DOHH2 (cell line): ENCODE results near the gene PITPNM3.
"Not testable (repeated sequence)": the region's sequence is repeated elsewhere in the genome, so short reads cannot be mapped to it uniquely, and the experiment has no call there.

Experiments
- H3F3A ChIP-seq: fragments of 200-600 bp; sonication (generic), shearing (Covaris generic); 2 replicates; pipeline ENCODE4 v1.6.0; 2016; ENCODE audit warnings: antibody characterized with exemption, mild to moderate bottlenecking; ENCODE audit not compliant: control insufficient read depth, insufficient read depth
- H3K27ac ChIP-seq: fragments of 200-600 bp; sonication (generic); 2 replicates; pipeline ENCODE4 v1.5.1; 2014; ENCODE audit warnings: low read depth, mild to moderate bottlenecking, low read length, moderate library complexity
- H3K27me3 ChIP-seq: fragments of 200-600 bp; sonication (generic); 2 replicates; pipeline ENCODE4 v1.6.1; 2014; ENCODE audit warnings: mild to moderate bottlenecking, low read length, mixed read lengths; ENCODE audit not compliant: control insufficient read depth
- H3K36me3 ChIP-seq: fragments of 200-600 bp; sonication (generic); 2 replicates; pipeline ENCODE4 v1.6.1; 2014; ENCODE audit warnings: mild to moderate bottlenecking, low read length, moderate library complexity, mixed read lengths; ENCODE audit not compliant: control insufficient read depth
- H3K4me1 ChIP-seq: fragments of 200-600 bp; sonication (generic); 2 replicates; pipeline ENCODE4 v1.6.1; 2014; ENCODE audit warnings: mild to moderate bottlenecking, low read length, mixed read lengths; ENCODE audit not compliant: control insufficient read depth
- H3K4me2 ChIP-seq: fragments of 200-600 bp; sonication (generic); 2 replicates; pipeline ENCODE4 v1.6.0; 2014; ENCODE audit warnings: mild to moderate bottlenecking, low read length, moderate library complexity
- H3K4me3 ChIP-seq: fragments of 200-600 bp; sonication (generic); 2 replicates; pipeline ENCODE4 v1.5.1; 2014; ENCODE audit warnings: mild to moderate bottlenecking, low read length, mixed read lengths
- H3K79me2 ChIP-seq: fragments of 200-600 bp; sonication (generic); 2 replicates; pipeline ENCODE4 v1.6.1; 2014; ENCODE audit warnings: mild to moderate bottlenecking, low read length, mixed read lengths; ENCODE audit not compliant: control insufficient read depth
- H3K9me2 ChIP-seq: fragments of 200-600 bp; sonication (generic); replicated peaks from 2 replicates; pipeline ENCODE4 v1.6.1; 2014; ENCODE audit warnings: mild to moderate bottlenecking, low read length, mixed read lengths; ENCODE audit not compliant: control insufficient read depth
- H3K9me3 ChIP-seq: fragments of 200-600 bp; sonication (generic); 2 replicates; pipeline ENCODE4 v1.6.1; 2014; ENCODE audit warnings: antibody characterized with exemption, low read length, mixed read lengths; ENCODE audit not compliant: control insufficient read depth, insufficient read depth
- H4K20me1 ChIP-seq: fragments of 200-600 bp; sonication (generic); 2 replicates; pipeline ENCODE4 v1.6.0; 2014; ENCODE audit warnings: low read depth, mild to moderate bottlenecking, antibody characterized with exemption, low read length, moderate library complexity; ENCODE audit not compliant: control insufficient read depth, insufficient read depth
- CTCF ChIP-seq: fragments of 200-600 bp; sonication (generic); IDR thresholded peaks from one replicate; pipeline ENCODE4 v1.5.1; 2014; ENCODE audit warnings: antibody characterized with exemption, mild to moderate bottlenecking, low read depth, low read length; ENCODE audit not compliant: poor library complexity, severe bottlenecking
- EZH2phosphoT487 ChIP-seq: fragments of 200-600 bp; sonication (generic); IDR thresholded peaks from 2 replicates; pipeline ENCODE4 v1.6.1; 2017; ENCODE audit warnings: borderline replicate concordance, mild to moderate bottlenecking, antibody characterized with exemption, low read length, moderate library complexity, mixed read lengths

The PITPNM3 gene

GRCh38 chr17:6485646-6486412, 70.5 kb downstream of the PITPNM3 start:
- H3K4me2 ChIP-seq: no peak overlapping the region
- H4K20me1 ChIP-seq: no peaks in the 10 kb centered on the region
- H3K36me3 ChIP-seq: no peaks in the 10 kb centered on the region
- no peak overlapping the region for H3K27ac ChIP-seq
- H3F3A ChIP-seq: no peaks in the 10 kb centered on the region
- no peaks in the 10 kb centered on the region for H3K79me2 ChIP-seq
- no peak overlapping the region for H3K4me3 ChIP-seq
- H3K9me2 ChIP-seq: no peaks in the 10 kb centered on the region
- H3K9me3 ChIP-seq: no peaks in the 10 kb centered on the region
- H3K27me3 ChIP-seq: peaks cover 2% of the 10 kb centered on the region; the same call in 1 of the 2 replicates
- TF ChIP-seq EZH2phosphoT487: no peak
- no peak for TF ChIP-seq CTCF
- no peaks in the 10 kb centered on the region for H3K4me1 ChIP-seq

- no peaks in the 10 kb centered on the region for H3K36me3 ChIP-seq
- no peaks in the 10 kb centered on the region for H3K79me2 ChIP-seq
- no peak overlapping the region for H3K4me3 ChIP-seq
- TF ChIP-seq CTCF (no peak), EZH2phosphoT487 (no peak)
- H3K4me2 ChIP-seq: no peak overlapping the region
- no peaks in the 10 kb centered on the region for H3K4me1 ChIP-seq
- H4K20me1 ChIP-seq: no peaks in the 10 kb centered on the region
- no peaks in the 10 kb centered on the region for H3F3A ChIP-seq
- H3K27me3 ChIP-seq: peaks cover 2% of the 10 kb centered on the region; the same call in 1 of the 2 replicates
- H3K9me3 ChIP-seq: no peaks in the 10 kb centered on the region
- no peak overlapping the region for H3K27ac ChIP-seq
- H3K9me2 ChIP-seq: no peaks in the 10 kb centered on the region
Measured at GRCh38 chr17:6483507-6483906, 72.8 kb downstream of the PITPNM3 start.

- not testable (repeated sequence) for H3K36me3 ChIP-seq, H3K27ac ChIP-seq, H3K9me3 ChIP-seq, H3K4me3 ChIP-seq, H3K27me3 ChIP-seq, H4K20me1 ChIP-seq, H3K79me2 ChIP-seq, H3K9me2 ChIP-seq, H3K4me1 ChIP-seq, H3F3A ChIP-seq, H3K4me2 ChIP-seq
Measured at GRCh38 chr17:6482796-6483195, 73.6 kb downstream of the PITPNM3 start.

GRCh38 chr17:6482105-6482455, 74.3 kb downstream of the PITPNM3 start:
- no peak for TF ChIP-seq EZH2phosphoT487
- TF ChIP-seq CTCF: no peak
- no peaks in the 10 kb centered on the region for H3F3A ChIP-seq
- H3K9me3 ChIP-seq: no peaks in the 10 kb centered on the region

More at GRCh38 chr17:6482105-6482455, 74.3 kb downstream of the PITPNM3 start:
- Histone ChIP-seq H4K20me1 (no peaks in the 10 kb centered on the region), H3K4me2 (no peak overlapping the region), H3K79me2 (no peaks in the 10 kb centered on the region), H3K27me3 (peaks cover 2% of the 10 kb centered on the region; the same call in 1 of the 2 replicates), H3K36me3 (no peaks in the 10 kb centered on the region), H3K27ac (no peak overlapping the region), H3K4me1 (no peaks in the 10 kb centered on the region), H3K9me2 (no peaks in the 10 kb centered on the region), H3K4me3 (no peak overlapping the region)
